HG03060 (cell line): ENCODE measurements around the gene TMC8.
"Not testable (repeated sequence)": the region's sequence is repeated elsewhere in the genome, so short reads cannot be mapped to it uniquely, and the experiment has no call there.

Experiments used
- ATAC-seq: cut with Tn5 transposase; IDR thresholded peaks from one replicate; pipeline ENCODE4 v1.9.1; 2021; ENCODE audit warnings: low read depth, moderate number of reproducible peaks; ENCODE audit not compliant: unreplicated experiment

The TMC8 gene

GRCh38 chr17:78110363-78111015 is 20.1 kb upstream of the TMC8 start:
- ATAC-seq, result no peak

DNA sequence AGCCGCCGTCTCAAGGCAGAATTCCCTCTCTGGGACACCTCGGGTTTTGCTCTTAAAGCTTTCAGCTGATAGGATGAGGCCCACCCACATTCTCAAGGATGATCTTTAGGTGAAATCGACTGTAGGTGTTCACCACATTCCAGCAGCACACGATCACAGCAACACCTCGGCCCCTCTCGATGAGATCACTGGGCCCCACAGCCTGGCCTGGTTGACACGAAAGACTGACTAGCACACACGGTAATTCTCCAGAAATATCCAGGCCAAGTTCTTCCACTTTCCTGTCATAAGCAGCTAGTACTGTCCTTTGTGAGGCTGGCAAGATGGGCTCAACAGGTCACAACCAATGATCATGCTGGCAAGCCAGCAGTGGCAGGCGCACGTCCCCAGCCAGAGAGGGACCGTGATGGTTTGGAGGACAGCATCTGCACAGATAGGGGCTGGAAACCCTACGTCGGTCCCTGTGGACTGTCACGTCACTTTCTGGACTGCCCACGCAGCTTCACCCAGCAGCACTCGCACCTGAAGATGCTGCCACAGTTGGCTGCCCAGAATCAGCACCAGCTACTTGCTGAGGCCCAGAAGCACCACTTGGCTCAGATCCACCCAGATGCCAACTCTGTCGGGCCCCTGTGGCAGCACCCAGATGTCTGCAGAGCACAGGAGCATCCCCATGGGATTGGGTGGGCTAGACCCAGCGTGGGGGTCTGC is 19.4 kb upstream of the TMC8 start:
- no peak for ATAC-seq

DNA sequence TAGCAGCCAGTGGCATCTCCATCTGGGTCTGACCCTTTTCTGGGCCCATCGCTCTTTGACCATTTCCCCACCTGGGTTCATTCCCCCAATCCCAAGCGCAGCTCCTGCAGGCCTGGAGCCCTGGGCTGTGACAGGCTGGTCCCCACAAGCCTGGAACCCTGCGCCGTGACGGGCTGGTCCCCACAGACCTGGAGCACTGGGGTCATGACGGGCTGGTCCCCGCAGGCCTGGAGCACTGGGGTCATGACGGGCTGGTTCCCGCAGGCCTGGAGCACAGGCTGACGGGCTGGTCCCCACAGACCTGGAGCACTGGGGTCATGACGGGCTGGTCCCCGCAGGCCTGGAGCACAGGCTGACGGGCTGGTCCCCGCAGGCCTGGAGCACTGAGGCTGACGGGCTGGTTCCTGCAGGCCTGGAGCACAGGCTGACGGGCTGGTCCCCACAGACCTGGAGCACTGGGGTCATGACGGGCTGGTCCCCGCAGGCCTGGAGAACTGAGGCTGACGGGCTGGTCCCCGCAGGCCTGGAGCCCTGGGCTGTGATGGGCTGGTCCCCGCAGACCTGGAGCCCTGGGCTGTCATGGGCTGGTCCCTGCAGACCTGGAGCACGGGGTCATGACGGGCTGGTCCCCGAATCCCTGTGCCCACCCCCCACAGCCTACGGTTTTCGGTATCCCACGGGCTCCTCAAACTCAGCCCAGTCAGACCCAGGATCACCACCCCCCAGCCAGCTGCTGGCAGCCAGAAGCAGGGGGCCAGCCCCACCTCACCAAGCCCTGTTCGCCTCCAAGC is 18.6 kb upstream of the TMC8 start:
- no peak for ATAC-seq

DNA sequence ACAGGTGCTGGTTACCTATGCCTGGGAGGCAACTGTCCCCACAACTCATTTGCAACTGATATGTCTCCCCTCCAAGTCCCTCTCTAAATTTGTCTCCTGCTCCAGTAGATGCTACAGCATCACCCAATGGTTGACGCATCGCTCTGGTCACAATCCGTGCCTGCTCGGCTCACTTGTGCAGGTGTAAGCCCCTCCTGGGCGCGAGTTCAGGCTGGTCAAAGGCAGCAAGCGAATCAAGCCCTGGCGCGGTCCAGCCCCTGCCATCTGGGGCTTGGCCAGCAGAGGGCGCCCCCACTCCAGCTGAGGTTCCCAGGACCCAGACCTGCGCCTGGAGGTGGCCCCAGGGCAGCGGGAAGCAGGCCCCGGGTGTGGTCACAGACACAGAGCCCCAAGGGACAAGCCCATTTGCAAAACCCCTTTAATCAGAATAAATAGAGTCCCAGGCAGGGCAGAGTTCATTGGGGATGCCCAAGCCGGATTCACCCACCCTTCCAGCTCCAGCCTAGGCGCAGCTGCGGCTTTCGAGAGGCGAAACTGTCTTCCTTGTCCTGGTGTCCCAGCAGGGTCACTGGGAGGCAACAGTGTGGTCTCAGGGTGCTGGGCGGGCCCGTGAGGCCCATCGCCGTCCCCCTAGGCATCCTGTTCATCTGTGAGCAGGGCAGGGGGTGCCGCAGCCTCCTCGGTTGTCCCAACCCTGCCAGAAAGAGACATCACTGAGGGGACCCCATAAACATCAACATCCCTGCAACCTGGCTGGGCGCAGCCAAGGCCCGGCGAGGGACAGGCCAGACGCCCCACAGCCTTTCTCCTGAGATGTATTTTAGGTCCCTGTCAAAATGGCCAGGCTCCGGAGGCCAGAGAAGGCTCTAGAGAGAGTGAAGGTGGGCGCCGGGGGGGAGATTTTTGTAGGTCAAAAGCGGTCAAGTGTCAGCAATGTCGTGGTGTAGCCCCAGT is 17.8 kb upstream of the TMC8 start:
- ATAC-seq, result no peak

GRCh38 chr17:78113804-78114785 is 16.5 kb upstream of the TMC8 start:
- no peak for ATAC-seq

DNA sequence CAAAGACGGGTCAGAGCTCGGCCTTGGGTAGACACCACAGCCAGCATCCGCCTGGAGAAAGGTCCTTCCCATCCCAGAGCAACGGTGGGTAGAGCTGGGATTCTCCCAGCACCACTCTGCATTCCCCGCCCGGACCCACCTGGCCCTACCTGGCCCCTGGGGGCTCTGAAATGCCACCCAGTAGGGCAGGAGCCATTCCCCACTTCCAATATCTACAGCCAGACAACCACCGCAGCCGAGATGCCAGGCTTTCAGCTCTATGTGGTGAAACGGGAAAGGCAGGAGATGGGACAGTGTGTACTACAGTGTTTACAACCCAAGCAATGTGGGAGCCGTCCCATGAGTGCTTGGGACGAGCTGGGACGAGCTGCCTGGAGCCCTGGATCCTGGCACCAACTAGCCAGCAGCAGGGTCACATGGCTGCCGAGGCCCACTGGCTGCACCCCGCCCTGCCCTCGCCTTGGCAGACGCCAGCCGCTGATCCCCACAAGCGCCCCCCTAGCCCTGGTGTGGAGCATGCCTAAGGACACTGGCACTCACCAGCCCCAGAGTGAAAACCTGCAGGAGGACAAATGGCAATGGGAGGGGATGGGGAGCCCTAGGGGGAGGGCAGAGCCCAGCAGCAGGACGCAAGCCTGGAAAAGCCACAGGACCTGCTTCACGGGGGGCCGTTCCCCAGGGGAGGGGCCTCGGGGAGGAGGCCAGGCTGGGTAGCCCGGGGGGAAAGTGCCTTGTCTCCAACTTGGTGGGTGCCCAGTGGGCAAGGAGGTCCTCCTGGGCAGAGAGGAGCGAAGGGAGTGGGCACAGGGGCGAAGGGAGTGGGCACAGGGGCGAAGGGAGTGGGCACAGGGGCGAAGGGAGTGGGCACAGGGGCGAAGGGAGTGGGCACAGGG is 15.5 kb upstream of the TMC8 start:
- no peak for ATAC-seq

DNA sequence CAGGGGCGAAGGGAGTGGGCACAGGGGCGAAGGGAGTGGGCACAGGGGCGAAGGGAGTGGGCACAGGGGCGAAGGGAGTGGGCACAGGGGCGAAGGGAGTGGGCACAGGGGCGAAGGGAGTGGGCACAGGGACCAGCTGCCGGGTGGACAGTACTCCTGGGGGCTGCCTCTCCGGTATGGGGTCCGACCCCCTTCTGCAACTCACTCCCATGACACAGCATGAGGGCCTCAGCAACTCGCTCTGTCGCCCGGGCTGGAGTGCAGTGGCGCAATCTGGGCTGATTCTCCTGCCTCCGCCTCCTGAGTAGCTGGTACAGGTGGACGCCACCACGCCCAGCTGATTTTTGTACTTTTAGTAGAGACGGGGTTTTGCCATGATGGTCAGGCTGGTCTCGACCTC is 14.8 kb upstream of the TMC8 start:
- ATAC-seq, result not testable (repeated sequence)

DNA sequence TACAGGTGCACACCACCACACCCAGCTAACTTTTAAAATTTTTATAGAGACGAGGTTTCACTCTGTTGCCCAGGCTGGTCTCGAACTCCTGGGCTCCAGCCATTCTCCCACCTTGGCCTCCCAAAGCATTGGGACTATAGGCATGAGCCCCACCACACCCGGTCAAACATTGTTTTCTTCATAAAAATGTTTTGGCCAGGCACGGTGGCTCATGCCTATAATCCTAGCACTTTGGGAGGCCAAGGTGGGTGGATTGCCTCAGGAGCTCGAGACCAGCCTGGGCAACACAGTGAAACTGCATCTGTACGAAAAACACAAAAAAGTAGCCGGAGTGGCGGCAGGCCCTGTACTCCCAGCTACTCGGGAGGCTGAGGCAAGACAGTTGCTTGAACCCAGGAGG is 14.2 kb upstream of the TMC8 start:
- ATAC-seq, result no peak

- no peak for ATAC-seq
These were observed 13.3 kb upstream of the TMC8 start for GRCh38 chr17:78117027-78117981.

GRCh38 chr17:78118801-78119241 is 11.8 kb upstream of the TMC8 start:
- no peak for ATAC-seq

GRCh38 chr17:78120537-78120936 is 10.0 kb upstream of the TMC8 start:
- no peak for ATAC-seq

- no peak for ATAC-seq
These were observed 9.4 kb upstream of the TMC8 start for GRCh38 chr17:78120971-78121800.

DNA sequence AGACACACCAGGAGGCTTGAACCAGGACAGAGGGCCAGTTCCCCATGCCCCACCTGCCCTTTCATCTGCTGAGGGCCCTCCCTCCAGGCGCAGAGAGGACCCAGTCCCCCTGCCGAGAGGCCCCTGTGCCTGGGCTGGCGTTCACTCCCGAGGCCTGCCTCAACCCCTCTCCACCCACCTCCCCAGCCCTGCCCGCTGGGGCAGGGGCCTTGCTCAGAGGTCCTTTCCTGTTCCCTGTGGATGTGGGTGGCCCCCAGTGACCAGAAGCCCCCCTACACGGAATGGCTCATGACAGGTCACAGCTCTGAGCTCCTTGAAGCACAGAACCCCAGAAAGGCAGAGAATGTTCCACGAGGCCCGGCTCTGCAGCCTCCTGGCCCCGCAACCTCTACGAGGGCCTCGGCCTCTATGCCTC is 8.8 kb upstream of the TMC8 start:
- no peak for ATAC-seq

DNA sequence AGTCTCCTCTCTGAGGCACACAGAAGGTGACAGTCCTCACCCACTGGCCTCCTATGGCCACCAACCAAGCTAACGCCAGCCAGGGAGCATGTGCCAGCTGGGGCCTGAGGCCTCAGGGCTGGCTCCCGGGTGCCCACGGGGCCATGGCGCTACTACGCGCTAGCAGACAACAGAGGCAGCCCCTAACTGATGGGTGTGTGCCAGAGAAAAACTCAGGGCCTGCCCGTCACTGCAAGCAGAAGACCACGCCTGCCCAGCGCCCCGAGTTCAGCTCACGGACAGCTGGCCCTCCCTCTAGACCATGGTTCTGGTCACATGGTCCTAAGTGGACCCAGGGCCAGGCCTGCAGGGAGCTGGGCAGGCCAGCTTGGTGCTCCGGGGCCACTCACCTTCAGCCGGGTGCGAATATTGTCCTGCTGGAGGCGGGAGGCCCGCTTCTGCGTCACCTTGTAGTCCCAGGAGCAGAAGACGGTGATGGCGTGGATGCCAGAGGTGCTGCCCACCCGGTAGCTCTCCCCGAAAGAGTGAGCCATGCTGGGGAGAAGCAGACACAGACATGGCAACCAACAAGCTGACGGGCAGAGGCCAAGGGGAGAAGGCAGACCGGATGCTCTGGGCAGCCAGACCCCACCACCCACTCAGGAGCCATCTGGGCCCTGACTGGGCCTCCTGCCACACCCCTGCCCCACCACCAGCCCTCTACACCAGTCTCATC is 8.2 kb upstream of the TMC8 start:
- no peak for ATAC-seq

GRCh38 chr17:78122931-78123249 is 7.7 kb upstream of the TMC8 start:
- ATAC-seq, result no peak
